RKO (cell line): Measurements from ENCODE around the gene POLD1.
"Not testable (repeated sequence)": the region's sequence is repeated elsewhere in the genome, so short reads cannot be mapped to it uniquely, and the experiment has no call there.

ENCODE experiments used
- DNase-seq: peaks from one replicate; pipeline ENCODE4 v3.0.0-alpha.2; 2016; ENCODE audit warnings: low spot score

The POLD1 gene

DNA sequence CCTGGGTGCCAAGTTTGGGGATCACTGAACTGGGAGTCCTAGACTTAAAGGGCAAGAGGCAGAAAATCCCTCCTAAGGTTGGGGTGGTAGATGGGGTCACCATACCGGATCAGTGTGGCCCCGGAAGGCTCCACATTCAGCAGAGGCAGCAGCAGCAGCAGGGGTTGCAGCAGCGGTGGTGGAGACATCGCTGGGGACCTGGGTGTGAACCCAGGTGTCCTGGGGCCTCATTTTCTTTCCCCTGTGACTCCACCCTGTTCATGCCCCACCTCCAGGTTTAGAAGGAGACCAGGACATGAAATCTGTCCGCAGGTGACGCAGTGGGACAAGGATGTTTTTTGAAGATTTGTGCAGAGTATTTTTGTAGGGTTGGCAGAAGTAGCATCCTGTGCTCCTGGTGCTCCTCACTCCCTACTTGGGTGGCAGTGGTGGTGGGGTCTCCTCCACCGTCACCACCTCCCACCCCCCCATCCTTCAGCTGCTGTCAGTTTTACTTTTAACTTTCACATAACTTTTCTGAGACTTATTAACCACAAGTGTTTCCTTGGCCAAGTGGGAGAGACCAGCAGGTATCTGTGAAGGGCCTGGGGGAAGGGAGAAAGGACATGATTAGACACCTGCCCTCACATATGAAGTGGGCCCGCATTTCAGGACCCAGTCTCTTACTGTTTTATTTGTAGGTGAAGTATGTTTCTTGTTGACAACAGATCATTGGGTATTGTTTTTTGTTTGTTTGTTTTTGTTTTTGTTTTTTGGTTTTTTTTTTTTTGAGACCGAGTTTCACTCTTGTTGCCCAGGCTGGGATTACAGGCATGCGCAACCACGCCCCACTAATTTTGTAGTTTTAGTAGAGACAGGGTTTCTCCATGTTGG is 18.5 kb upstream of the POLD1 start, which contains the start of gene NAPSA:
NAPSA (minus strand) TSS at position 206 of the 873 bp plus-strand sequence; CDS start at position 188, 18 bp downstream.
- no peak for DNase-seq

- peak; percentile 57 for DNase-seq
Observed at GRCh38 chr19:50368649-50369570, 15.2 kb upstream of the POLD1 start.

GRCh38 chr19:50371914-50372475 is 12.2 kb upstream of the POLD1 start:
- no peak for DNase-seq

DNA sequence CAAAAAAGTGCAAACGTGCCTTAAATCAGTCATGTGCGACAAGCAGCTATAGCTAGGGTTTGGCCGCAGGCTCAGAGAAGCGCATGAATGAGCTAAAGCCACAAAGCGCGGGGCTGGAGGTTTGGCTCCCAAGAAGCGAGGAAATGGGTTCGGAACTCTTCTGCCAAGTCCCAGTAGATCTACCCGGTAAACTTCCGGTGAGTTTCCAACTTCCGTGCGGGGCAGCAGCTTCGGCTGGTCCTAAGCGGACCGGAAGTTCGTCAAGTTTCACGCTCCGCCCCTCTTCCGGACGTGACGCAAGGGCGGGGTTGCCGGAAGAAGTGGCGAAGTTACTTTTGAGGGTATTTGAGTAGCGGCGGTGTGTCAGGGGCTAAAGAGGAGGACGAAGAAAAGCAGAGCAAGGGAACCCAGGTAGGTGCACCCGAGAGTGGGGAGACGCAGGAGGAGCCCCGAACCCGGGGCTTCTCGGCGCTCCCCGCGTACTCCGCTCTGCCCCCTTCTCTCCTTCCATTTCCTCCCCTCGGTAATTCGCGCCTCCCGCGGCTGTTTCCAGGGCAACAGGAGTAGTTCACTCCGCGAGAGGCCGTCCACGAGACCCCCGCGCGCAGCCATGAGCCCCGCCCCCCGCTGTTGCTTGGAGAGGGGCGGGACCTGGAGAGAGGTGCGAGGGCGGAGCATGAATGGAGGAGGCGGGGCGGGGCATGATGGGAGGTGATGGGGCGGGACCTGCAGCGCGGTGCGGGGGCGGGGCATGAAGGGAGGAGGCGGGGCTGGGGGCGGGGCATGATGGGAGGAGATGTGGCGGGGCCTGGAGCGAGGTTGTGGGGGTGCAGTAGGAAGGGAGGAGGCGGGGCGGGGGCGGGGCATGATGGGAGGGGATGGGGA is 7.7 kb upstream of the POLD1 start, which contains the start of gene NR1H2:
NR1H2 (plus strand) TSS at position 292 of the 885 bp plus-strand sequence. CDS start 1,149 bp downstream, outside the sequence.
- DNase-seq: peak; percentile 99

- DNase-seq: no peak
Observed at GRCh38 chr19:50377051-50377461, 7.1 kb upstream of the POLD1 start.

DNA sequence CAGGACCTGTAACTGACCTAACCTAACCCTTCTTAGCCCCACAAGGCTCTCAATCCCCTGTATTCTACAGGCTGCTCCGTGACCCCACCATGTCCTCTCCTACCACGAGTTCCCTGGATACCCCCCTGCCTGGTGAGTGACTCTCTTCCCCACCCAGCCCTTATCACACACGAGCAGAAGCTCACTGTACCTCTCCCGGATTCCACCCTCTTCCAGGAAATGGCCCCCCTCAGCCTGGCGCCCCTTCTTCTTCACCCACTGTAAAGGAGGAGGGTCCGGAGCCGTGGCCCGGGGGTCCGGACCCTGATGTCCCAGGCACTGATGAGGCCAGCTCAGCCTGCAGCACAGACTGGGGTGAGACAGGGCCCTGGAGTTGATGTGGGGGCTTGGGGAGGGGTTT is 6.6 kb upstream of the POLD1 start:
- DNase-seq: no peak

- no peak for DNase-seq
Observed at GRCh38 chr19:50378169-50378862, 5.8 kb upstream of the POLD1 start.

- DNase-seq: no peak
Observed at GRCh38 chr19:50378863-50379236, 5.3 kb upstream of the POLD1 start.

- no peak for DNase-seq
Observed at GRCh38 chr19:50379602-50380001, 4.5 kb upstream of the POLD1 start.

DNA sequence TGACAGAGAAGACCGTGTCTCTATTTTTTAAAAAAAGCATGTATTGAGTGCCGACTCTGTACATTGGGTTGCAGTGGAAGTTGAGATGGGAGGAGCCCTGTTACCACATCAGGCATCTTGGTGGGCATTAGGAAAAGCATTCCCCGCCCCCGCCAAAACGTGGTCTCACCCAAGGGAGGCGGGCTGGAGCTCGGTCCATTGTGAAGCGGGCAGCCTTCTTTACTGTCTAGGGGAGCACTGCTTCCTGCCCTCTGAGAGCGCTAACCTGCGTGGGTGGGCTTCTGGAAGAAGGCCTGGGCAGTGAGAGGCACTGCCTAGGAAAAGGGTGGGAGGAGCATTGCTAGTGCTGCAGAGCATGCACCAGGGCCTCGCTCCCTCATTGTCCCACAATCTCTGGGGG is 4.0 kb upstream of the POLD1 start:
- DNase-seq: no peak

DNA sequence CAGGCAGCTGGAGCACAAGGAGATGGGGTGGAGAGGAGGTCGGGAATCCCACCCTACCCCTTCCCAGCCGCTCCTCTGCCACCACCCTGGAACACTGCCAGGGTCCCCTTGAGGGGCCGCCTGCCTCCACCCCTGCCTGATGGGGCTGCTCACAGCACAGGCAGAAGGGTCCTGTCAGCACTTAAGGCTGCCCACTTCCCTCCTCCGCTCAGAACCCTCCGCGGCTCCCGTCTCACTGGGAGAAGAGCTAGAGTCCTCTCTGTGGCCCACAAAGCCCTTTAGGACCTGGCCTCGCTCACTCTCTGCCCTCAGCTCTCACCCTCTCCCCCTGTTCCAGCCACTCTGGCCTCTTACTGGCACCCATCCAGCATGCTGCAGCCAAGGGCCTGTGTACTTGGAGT is 3.4 kb upstream of the POLD1 start:
- no peak for DNase-seq

DNA sequence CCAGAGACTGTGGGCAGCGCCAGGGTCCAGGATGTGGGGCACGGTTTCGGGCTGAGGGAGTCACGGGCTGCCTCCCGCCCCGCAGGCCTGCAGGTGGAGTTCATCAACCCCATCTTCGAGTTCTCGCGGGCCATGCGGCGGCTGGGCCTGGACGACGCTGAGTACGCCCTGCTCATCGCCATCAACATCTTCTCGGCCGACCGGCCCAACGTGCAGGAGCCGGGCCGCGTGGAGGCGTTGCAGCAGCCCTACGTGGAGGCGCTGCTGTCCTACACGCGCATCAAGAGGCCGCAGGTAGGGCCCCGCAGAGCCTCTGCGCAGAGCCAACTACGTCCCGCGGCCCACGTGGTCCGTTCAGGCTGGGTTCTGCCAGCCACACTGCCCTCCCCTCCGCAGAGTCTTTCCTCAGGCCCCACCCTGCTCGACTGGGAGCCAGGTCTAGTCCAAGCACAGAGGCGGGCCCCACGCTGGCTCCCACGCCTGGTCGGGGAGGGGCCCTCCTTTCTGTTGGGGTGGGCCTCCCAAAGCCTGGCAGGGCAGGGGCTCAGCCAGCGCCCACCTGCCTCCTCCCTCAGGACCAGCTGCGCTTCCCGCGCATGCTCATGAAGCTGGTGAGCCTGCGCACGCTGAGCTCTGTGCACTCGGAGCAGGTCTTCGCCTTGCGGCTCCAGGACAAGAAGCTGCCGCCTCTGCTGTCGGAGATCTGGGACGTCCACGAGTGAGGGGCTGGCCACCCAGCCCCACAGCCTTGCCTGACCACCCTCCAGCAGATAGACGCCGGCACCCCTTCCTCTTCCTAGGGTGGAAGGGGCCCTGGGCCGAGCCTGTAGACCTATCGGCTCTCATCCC is 2.0 kb upstream of the POLD1 start:
- no peak for DNase-seq

DNA sequence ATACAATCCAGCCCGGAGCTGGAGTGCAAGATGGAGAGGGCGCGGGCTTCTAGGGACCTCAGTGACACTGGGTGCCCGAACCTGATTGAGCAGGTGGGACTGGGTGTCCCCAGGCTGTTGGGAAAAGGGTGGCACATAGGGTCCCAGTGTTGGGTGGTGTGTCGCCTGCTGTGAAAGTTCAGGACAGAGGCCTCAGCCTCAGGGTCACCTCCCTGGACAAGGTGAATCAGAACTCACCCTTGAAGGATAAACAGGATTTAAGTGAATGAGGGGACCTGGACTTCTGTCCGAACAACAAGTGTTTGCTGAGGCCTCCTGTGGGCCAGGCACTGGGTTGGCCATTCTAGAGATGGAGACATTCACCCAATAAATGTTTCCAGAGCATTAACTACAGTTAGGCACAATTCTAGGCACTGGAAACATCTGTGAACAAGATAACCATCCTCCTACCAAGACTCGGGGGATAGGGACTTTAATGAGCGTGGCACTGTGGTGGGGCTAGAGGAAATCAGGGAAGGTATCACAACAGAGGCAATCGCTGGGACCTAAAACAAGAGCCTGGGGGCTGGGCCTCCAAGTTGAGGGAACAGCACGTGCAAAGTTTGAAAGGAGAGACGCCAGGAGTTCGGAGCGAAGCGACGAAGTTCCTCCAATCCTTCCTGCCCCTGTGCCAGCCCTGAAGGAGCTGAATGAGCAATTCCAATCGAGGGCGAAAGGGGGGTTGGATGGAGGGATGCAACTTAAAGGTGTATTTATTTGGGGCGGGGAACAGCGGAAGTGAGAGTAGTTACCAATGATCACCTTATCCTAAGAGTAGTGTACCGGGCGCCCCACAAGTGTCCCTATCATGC is 921 bp upstream of the POLD1 start:
- no peak for DNase-seq

- peak; percentile 57 for DNase-seq
Observed at GRCh38 chr19:50384685-50385535, 763 bp downstream of the POLD1 start.

GRCh38 chr19:50387176-50387867 is 3.2 kb downstream of the POLD1 start:
- peak; percentile 55 for DNase-seq

DNA sequence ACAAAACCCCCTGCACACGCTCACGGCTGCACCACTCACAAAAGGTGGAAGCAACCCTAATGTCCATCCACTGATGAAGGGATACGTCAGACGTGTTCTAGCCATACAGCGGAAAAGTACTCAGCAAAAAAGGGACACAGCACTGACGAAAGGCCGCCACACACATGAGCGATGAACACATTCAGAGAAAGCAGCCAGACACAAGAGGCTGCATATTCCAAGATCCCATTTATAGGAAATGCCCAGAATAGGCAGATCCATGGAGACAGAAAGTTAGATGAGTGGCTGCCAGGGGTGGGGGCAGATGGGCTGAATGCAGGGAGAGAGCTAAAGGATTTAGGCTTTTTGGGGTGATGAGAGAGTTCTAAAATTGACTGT is 3.7 kb downstream of the POLD1 start:
- no peak for DNase-seq

- not testable (repeated sequence) for DNase-seq
Observed at GRCh38 chr19:50390295-50390694, 6.1 kb downstream of the POLD1 start.
